Activated T-helper 2 cell treated with anti-CD3 and anti-CD28 coated beads, Interferon-gamma antibody, Interleukin-2, Interleukin-4, amounts not matched to agents 10 μg/mL and 5 μg/mL and 100 μg/mL, durations not matched to agents 14 hours and 24 hours and 36 hours (primary cell): Measurements from ENCODE around the gene NPAS3. TPM values are rescaled to one million over a fixed set of nuclear protein-coding genes. Genes with fewer than 3 reads are reported as not detected.

Experiments
- DNase-seq: peaks from one replicate; pipeline ENCODE4 v3.0.0; 2021; ENCODE audit warnings: low spot score
- H3K27ac Mint-ChIP-seq: one replicate; pipeline ENCODE4 v1.8.0; 2021; ENCODE audit warnings: mixed read lengths
- H3K27me3 Mint-ChIP-seq: one replicate; pipeline ENCODE4 v1.8.0; 2021; ENCODE audit warnings: low read depth, mixed read lengths
- H3K36me3 Mint-ChIP-seq: one replicate; pipeline ENCODE4 v1.8.0; 2021; ENCODE audit warnings: low read depth, mixed read lengths
- H3K4me1 Mint-ChIP-seq: one replicate; pipeline ENCODE4 v1.8.0; 2021; ENCODE audit warnings: low read depth, mixed read lengths
- H3K4me3 Mint-ChIP-seq: one replicate; pipeline ENCODE4 v1.8.0; 2021; ENCODE audit warnings: low read depth, mild to moderate bottlenecking, moderate library complexity, mixed read lengths
- H3K9me3 Mint-ChIP-seq: one replicate; pipeline ENCODE4 v1.8.0; 2021; ENCODE audit warnings: mixed read lengths
- intact Hi-C: fragments of 100-400 bp; cut with micrococcal nuclease; formaldehyde crosslinking; loops from one replicate; pipeline ENCODE4 v1.15.1; 2023
- total RNA-seq: library from RNA; stranded (reverse); gene quantifications from 2 replicates; pipeline ENCODE4 v1.2.3, GENCODE V29; 2022

Gene NPAS3
- total RNA-seq, 1 donor from 2014 or later = not detected

DNA sequence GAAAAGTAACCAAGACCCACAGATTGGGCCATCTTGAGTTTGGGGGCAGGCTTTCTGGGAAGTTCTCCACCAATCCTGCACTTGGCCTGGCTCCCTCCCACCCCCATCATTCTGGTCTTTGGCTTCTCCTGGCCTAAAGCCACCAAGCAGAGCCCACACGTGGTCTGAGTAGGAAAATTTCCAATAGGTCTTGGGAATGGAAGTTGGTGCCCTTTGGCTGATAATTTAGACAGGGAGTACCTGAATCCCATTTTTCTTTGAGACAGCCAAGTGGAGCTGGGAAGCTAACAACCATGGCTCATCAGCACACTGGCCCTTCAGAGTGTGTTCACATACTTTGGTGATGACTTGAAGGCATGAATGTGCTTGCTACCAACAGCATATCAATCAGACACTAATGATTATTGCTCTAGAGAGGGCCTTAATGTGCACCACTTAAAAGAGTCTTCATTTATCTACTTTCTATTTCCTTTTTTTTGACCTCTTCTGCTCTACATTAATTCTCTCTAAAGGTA, 856.2 kb downstream of the NPAS3 start:
- Mint-ChIP-seq H3K9me3 (no peaks in the 10 kb centered on the region), H3K27me3 (peaks cover 60% of the 10 kb centered on the region), H3K36me3 (no peaks in the 10 kb centered on the region), H3K4me1 (peaks cover 24% of the 10 kb centered on the region), H3K27ac (no peak overlapping the region), H3K4me3 (no peak overlapping the region)
- DNase-seq = no peak
- intact Hi-C loops = loop anchor here (5.0 to 10.0 kb wide), 4 partner anchors 318 to 1218 kb away; partner anchors contain the start of gene NPAS3

GRCh38 chr14:33796356-33796755, 857.7 kb downstream of the NPAS3 start:
- Mint-ChIP-seq H3K9me3 (no peaks in the 10 kb centered on the region), H3K36me3 (peaks cover 4% of the 10 kb centered on the region), H3K27ac (no peak overlapping the region), H3K4me1 (peaks cover 22% of the 10 kb centered on the region), H3K27me3 (peaks cover 59% of the 10 kb centered on the region), H3K4me3 (no peak overlapping the region)
- intact Hi-C loops = loop anchor here (10.0 kb wide), 2 partner anchors 862 to 1092 kb away; partner anchors contain the start of gene NPAS3
- no peak for DNase-seq

- DNase-seq = no peak
- intact Hi-C loops = loop anchor here (5.0 to 10.0 kb wide), 3 partner anchors 37 to 1095 kb away; partner anchors contain the start of gene NPAS3
- Mint-ChIP-seq H3K4me3 (no peak overlapping the region), H3K36me3 (peaks cover 4% of the 10 kb centered on the region), H3K27ac (no peak overlapping the region), H3K27me3 (peaks cover 61% of the 10 kb centered on the region), H3K4me1 (peaks cover 8% of the 10 kb centered on the region), H3K9me3 (no peaks in the 10 kb centered on the region)
Measured at GRCh38 chr14:33799705-33800570, 861.3 kb downstream of the NPAS3 start.

- Mint-ChIP-seq H3K4me1 (peaks cover 6% of the 10 kb centered on the region), H3K27me3 (peaks cover 58% of the 10 kb centered on the region), H3K9me3 (no peaks in the 10 kb centered on the region), H3K27ac (no peak overlapping the region), H3K36me3 (peaks cover 4% of the 10 kb centered on the region), H3K4me3 (no peak overlapping the region)
- intact Hi-C loops = loop anchor here (5.0 kb wide), 1 partner anchor 37 kb away; no protein-coding TSS in a partner anchor
- DNase-seq = no peak
Measured at GRCh38 chr14:33800735-33801163, 862.1 kb downstream of the NPAS3 start.

DNA sequence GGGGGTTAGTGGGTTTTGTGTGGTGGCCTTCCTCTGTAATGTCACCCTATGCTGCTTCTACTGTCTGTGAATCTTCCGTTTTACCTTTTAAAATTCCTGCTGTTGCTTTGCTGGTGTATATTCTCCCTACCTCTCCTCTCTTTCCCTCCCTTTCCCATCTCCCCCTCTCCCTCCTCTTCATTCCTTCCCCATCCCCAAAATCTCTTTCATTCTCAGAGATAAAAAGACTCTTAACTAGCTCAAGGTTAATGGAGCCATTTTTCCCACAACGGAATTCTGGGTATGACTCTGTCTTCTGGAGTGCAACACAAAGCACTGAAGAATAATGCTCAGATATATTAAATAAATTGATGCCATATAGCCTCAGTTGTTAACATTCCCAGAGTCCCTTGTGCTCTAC, 864.1 kb downstream of the NPAS3 start:
- H3K4me3 Mint-ChIP-seq = no peak overlapping the region
- DNase-seq = no peak
- no peaks in the 10 kb centered on the region for H3K9me3 Mint-ChIP-seq
- peaks cover 60% of the 10 kb centered on the region for H3K27me3 Mint-ChIP-seq
- intact Hi-C loops = loop anchor here (5.0 kb wide), 1 partner anchor 35 kb away; no protein-coding TSS in a partner anchor
- H3K27ac Mint-ChIP-seq = no peak overlapping the region
- H3K36me3 Mint-ChIP-seq = peaks cover 4% of the 10 kb centered on the region
- H3K4me1 Mint-ChIP-seq = peaks cover 6% of the 10 kb centered on the region

DNA sequence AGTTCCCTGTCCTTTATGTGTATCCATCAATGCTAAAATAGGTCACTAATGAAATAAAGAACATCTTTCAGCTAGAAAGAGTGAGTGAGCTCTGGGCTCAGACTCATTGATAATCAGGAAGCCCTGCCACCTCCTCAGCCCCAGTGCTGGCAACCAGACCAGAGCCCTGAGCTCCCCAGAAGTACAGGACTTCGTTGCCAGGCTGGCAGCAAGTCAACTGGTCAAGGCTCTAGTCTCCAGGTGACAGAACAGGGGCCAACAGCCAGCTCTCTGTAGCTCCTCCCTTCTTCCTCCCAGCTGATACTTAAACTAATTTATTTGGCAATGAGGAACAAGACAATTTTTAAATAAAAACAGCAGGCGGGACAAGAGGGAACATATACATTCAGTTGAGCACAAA, 866.9 kb downstream of the NPAS3 start:
- Mint-ChIP-seq H3K4me3 (no peak overlapping the region), H3K9me3 (no peaks in the 10 kb centered on the region), H3K36me3 (peaks cover 4% of the 10 kb centered on the region), H3K4me1 (peaks cover 10% of the 10 kb centered on the region), H3K27me3 (peaks cover 59% of the 10 kb centered on the region), H3K27ac (no peak overlapping the region)
- intact Hi-C loops = no loop called here
- no peak for DNase-seq

GRCh38 chr14:33806905-33807304, 868.2 kb downstream of the NPAS3 start:
- H3K36me3 Mint-ChIP-seq = no peaks in the 10 kb centered on the region
- H3K4me3 Mint-ChIP-seq = no peak overlapping the region
- intact Hi-C loops = no loop called here
- no peak for DNase-seq
- H3K9me3 Mint-ChIP-seq = no peaks in the 10 kb centered on the region
- no peak overlapping the region for H3K27ac Mint-ChIP-seq
- peaks cover 49% of the 10 kb centered on the region for H3K27me3 Mint-ChIP-seq
- peaks cover 5% of the 10 kb centered on the region for H3K4me1 Mint-ChIP-seq

GRCh38 chr14:33808187-33808586, 869.5 kb downstream of the NPAS3 start:
- no peak overlapping the region for H3K4me3 Mint-ChIP-seq
- peaks cover 46% of the 10 kb centered on the region for H3K27me3 Mint-ChIP-seq
- peaks cover 5% of the 10 kb centered on the region for H3K4me1 Mint-ChIP-seq
- intact Hi-C loops = no loop called here
- DNase-seq = no peak
- H3K9me3 Mint-ChIP-seq = no peaks in the 10 kb centered on the region
- no peaks in the 10 kb centered on the region for H3K36me3 Mint-ChIP-seq
- H3K27ac Mint-ChIP-seq = no peak overlapping the region

DNA sequence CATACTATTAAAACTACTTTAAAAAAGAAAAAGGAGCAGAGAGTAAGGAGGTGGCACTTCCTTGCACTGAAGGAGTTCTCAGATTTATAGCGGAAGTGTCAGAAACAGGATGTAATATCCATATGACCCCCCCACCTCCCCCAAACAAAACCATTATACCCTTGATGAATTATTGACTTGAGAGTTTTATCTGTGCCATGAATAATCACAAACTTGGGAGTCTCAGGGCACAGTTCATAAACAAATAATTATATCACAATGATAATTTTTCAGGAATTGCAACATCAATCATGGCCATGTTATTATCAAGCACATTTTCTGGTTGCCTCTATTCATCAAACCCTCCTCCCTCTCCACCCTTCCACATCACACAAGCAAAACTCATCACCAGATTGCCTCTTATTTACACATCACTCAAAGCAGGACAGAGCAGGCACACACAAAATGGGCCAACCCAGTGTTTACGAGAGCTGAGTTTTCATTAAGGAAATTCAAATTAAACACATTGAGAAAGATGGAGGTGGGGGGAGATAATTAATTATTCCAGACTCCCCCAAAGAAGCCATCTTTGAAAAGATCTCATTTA, 870.8 kb downstream of the NPAS3 start:
- intact Hi-C loops = no loop called here
- H3K9me3 Mint-ChIP-seq = no peaks in the 10 kb centered on the region
- no peak overlapping the region for H3K27ac Mint-ChIP-seq
- H3K27me3 Mint-ChIP-seq = peaks cover 57% of the 10 kb centered on the region
- DNase-seq = no peak
- no peaks in the 10 kb centered on the region for H3K36me3 Mint-ChIP-seq
- peaks cover 11% of the 10 kb centered on the region for H3K4me1 Mint-ChIP-seq
- H3K4me3 Mint-ChIP-seq = no peak overlapping the region

DNA sequence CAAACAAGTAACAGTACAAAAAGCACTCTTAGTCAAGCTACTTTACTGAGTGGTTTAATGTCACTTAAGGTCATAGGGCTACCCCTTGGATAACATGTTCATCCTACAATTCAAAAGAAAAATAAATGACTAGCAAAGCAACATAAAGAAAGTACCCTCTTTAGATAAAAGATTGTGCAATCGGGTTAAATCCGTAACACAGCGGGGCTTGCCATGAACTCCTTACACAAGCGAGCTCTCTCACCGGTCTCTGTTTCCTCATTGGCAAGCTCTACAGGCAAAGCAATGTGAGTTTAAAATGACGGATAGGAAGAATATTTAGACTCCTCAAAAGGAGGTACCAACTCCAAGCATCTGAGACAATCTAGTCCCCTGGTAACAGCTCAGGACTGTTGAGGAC, 871.6 kb downstream of the NPAS3 start:
- no peak overlapping the region for H3K27ac Mint-ChIP-seq
- no peaks in the 10 kb centered on the region for H3K9me3 Mint-ChIP-seq
- no peak overlapping the region for H3K4me3 Mint-ChIP-seq
- intact Hi-C loops = no loop called here
- H3K36me3 Mint-ChIP-seq = no peaks in the 10 kb centered on the region
- H3K4me1 Mint-ChIP-seq = peaks cover 11% of the 10 kb centered on the region
- H3K27me3 Mint-ChIP-seq = peaks cover 51% of the 10 kb centered on the region
- no peak for DNase-seq

DNA sequence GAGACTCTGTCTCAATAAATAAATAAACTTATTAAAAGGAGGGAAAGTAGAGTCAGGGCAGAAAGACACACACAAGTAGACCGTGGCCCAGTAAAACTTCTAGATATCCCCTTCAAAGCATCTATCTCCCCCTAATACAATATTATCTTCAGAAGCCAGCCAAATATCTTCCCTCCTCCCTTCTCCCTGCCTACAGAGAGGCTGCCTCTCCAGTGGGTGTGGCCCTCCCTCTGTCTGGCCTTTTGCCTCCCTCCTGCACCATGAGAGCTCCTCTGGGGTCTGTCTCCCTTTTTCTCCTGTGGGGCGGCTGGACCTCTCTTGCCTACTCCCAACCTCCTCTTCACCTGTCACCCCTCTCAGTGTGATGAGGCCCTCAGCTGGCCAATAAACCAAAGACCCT, 873.0 kb downstream of the NPAS3 start:
- DNase-seq = no peak
- no peak overlapping the region for H3K4me3 Mint-ChIP-seq
- no peaks in the 10 kb centered on the region for H3K9me3 Mint-ChIP-seq
- H3K36me3 Mint-ChIP-seq = no peaks in the 10 kb centered on the region
- peaks cover 11% of the 10 kb centered on the region for H3K4me1 Mint-ChIP-seq
- H3K27ac Mint-ChIP-seq = no peak overlapping the region
- H3K27me3 Mint-ChIP-seq = peaks cover 48% of the 10 kb centered on the region
- intact Hi-C loops = no loop called here

- Mint-ChIP-seq H3K27ac (no peak overlapping the region), H3K4me3 (no peak overlapping the region), H3K4me1 (peaks cover 11% of the 10 kb centered on the region), H3K36me3 (no peaks in the 10 kb centered on the region), H3K27me3 (peaks cover 49% of the 10 kb centered on the region), H3K9me3 (no peaks in the 10 kb centered on the region)
- intact Hi-C loops = no loop called here
- no peak for DNase-seq
Measured at GRCh38 chr14:33812181-33812580, 873.5 kb downstream of the NPAS3 start.

- H3K4me3 Mint-ChIP-seq = no peak overlapping the region
- H3K9me3 Mint-ChIP-seq = no peaks in the 10 kb centered on the region
- H3K27me3 Mint-ChIP-seq = peaks cover 54% of the 10 kb centered on the region
- peaks cover 11% of the 10 kb centered on the region for H3K4me1 Mint-ChIP-seq
- no peak overlapping the region for H3K27ac Mint-ChIP-seq
- DNase-seq = no peak
- intact Hi-C loops = no loop called here
- no peaks in the 10 kb centered on the region for H3K36me3 Mint-ChIP-seq
Measured at GRCh38 chr14:33812601-33813000, 873.9 kb downstream of the NPAS3 start.
